ENCODE measurements around the gene TXNDC12. TPM values are rescaled to one million over a fixed set of nuclear protein-coding genes. Genes with fewer than 3 reads are reported as not detected.

TXNDC12 gene
- total RNA-seq, 1 experiment from 2014 or later: 80.9 TPM

DNA sequence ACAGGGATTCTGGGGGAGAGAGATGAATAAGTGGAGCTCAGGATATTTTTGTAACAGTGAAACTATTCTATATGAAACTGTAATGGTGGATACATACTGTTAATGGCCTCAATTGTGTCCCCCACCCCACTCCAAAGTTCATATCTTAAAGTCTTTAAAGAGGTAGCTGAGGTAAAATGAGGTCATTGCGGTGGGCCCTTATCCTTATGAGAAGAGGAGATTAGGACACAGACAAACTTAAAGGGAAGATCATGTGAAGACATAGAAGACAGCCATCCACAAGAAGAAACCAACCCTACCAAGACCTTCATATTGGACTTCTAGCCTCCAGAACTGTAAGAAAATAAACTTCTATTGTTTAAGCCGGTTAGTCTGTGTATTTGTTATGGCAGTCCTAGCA is 9.8 kb downstream of the TXNDC12 start:
- POLR2A ChIA-PET: no interaction called here
- H3K36me3 Mint-ChIP-seq: peaks cover 20% of the 10 kb centered on the region
- TF ChIP-seq, protein P1, sequence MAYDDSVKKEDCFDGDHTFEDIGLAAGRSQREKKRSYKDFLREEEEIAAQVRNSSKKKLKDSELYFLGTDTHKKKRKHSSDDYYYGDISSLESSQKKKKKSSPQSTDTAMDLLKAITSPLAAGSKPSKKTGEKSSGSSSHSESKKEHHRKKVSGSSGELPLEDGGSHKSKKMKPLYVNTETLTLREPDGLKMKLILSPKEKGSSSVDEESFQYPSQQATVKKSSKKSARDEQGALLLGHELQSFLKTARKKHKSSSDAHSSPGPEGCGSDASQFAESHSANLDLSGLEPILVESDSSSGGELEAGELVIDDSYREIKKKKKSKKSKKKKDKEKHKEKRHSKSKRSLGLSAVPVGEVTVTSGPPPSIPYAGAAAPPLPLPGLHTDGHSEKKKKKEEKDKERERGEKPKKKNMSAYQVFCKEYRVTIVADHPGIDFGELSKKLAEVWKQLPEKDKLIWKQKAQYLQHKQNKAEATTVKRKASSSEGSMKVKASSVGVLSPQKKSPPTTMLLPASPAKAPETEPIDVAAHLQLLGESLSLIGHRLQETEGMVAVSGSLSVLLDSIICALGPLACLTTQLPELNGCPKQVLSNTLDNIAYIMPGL (CRISPR knock-in tag; IDR thresholded peaks at IDR 0.05): no peak
- TF ChIP-seq STAT6 (CRISPR knock-in tag; conservative IDR thresholded peaks at IDR 0.05; ENCODE audit: low read depth) (no peak), ZNF423 (CRISPR knock-in tag; IDR thresholded peaks at IDR 0.05) (no peak)
- TF ChIP-seq, protein P2, sequence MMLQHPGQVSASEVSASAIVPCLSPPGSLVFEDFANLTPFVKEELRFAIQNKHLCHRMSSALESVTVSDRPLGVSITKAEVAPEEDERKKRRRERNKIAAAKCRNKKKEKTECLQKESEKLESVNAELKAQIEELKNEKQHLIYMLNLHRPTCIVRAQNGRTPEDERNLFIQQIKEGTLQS (CRISPR knock-in tag; conservative IDR thresholded peaks at IDR 0.05): no peak
- no peak for ATAC-seq
- no peaks in the 10 kb centered on the region for H3K27me3 Mint-ChIP-seq (ENCODE audit: low read depth)
- no peak overlapping the region for H3K4me3 Mint-ChIP-seq
- no peaks in the 10 kb centered on the region for H3K9me3 Mint-ChIP-seq
- H3K4me1 Mint-ChIP-seq: no peaks in the 10 kb centered on the region
- DNase-seq (ENCODE audit: low spot score): no peak
- 0 out of 2 replicates have a peak overlapping the region, but pooled peaks have one; percentile 80 for H3K27ac Mint-ChIP-seq
- CTCF ChIA-PET: no interaction called here

- no peak for ATAC-seq
- TF ChIP-seq ZNF416 (CRISPR knock-in tag; IDR thresholded peaks at IDR 0.05) (no peak), FOXJ3 (CRISPR knock-in tag; IDR thresholded peaks at IDR 0.05; ENCODE audit: borderline replicate concordance) (no peak), JUN (CRISPR knock-in tag; IDR thresholded peaks at IDR 0.05) (no peak), ZNF671 (CRISPR knock-in tag; IDR thresholded peaks at IDR 0.05) (no peak), GABPB1 (CRISPR knock-in tag; IDR thresholded peaks at IDR 0.05) (no peak), TEAD1 (CRISPR knock-in tag; IDR thresholded peaks at IDR 0.05) (no peak), KAT7 (CRISPR knock-in tag; IDR thresholded peaks at IDR 0.05; ENCODE audit: borderline replicate concordance) (no peak), SMAD3 (CRISPR knock-in tag; IDR thresholded peaks at IDR 0.05; ENCODE audit: borderline replicate concordance) (no peak), IRF1 (CRISPR knock-in tag; IDR thresholded peaks at IDR 0.05) (no peak)
- DNase-seq (ENCODE audit: low spot score): no peak
- Mint-ChIP-seq H3K27me3 (ENCODE audit: low read depth) (no peaks in the 10 kb centered on the region), H3K27ac (no peak overlapping the region), H3K4me1 (no peaks in the 10 kb centered on the region), H3K4me3 (no peak overlapping the region), H3K36me3 (peaks cover 27% of the 10 kb centered on the region), H3K9me3 (no peaks in the 10 kb centered on the region)
- ChIA-PET CTCF (no interaction called here), POLR2A (no interaction called here)
Measured at GRCh38 chr1:52041551-52042185, 13.3 kb downstream of the TXNDC12 start.

GRCh38 chr1:52037909-52038308 is 17.1 kb downstream of the TXNDC12 start:
- Mint-ChIP-seq H3K4me3 (no peak overlapping the region), H3K4me1 (0 out of 2 replicates have a peak, but pooled peaks cover 4% of the 10 kb centered on the region), H3K27me3 (ENCODE audit: low read depth) (no peaks in the 10 kb centered on the region), H3K9me3 (no peaks in the 10 kb centered on the region), H3K27ac (no peak overlapping the region), H3K36me3 (peaks cover 24% of the 10 kb centered on the region)
- POLR2A ChIA-PET: no interaction called here
- CTCF ChIA-PET: no interaction called here
- no peak for TF ChIP-seq ZNF416 (CRISPR knock-in tag; IDR thresholded peaks at IDR 0.05)
- no peak for TF ChIP-seq NFYB (CRISPR knock-in tag; conservative IDR thresholded peaks at IDR 0.05; ENCODE audit: low read depth)
- no peak for TF ChIP-seq ELF4 (CRISPR knock-in tag; IDR thresholded peaks at IDR 0.05; ENCODE audit: low read depth)
- TF ChIP-seq, protein P3, sequence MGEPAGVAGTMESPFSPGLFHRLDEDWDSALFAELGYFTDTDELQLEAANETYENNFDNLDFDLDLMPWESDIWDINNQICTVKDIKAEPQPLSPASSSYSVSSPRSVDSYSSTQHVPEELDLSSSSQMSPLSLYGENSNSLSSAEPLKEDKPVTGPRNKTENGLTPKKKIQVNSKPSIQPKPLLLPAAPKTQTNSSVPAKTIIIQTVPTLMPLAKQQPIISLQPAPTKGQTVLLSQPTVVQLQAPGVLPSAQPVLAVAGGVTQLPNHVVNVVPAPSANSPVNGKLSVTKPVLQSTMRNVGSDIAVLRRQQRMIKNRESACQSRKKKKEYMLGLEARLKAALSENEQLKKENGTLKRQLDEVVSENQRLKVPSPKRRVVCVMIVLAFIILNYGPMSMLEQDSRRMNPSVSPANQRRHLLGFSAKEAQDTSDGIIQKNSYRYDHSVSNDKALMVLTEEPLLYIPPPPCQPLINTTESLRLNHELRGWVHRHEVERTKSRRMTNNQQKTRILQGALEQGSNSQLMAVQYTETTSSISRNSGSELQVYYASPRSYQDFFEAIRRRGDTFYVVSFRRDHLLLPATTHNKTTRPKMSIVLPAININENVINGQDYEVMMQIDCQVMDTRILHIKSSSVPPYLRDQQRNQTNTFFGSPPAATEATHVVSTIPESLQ (CRISPR knock-in tag; IDR thresholded peaks at IDR 0.05): no peak
- DNase-seq (ENCODE audit: low spot score) (no peak), ATAC-seq (no peak)

All from WTC11 (cell line).